ENCODE results near the gene PORCN.
A peak's percentile ranks its signal among the peaks of the same experiment; 100 is the strongest.

PORCN gene

DNA sequence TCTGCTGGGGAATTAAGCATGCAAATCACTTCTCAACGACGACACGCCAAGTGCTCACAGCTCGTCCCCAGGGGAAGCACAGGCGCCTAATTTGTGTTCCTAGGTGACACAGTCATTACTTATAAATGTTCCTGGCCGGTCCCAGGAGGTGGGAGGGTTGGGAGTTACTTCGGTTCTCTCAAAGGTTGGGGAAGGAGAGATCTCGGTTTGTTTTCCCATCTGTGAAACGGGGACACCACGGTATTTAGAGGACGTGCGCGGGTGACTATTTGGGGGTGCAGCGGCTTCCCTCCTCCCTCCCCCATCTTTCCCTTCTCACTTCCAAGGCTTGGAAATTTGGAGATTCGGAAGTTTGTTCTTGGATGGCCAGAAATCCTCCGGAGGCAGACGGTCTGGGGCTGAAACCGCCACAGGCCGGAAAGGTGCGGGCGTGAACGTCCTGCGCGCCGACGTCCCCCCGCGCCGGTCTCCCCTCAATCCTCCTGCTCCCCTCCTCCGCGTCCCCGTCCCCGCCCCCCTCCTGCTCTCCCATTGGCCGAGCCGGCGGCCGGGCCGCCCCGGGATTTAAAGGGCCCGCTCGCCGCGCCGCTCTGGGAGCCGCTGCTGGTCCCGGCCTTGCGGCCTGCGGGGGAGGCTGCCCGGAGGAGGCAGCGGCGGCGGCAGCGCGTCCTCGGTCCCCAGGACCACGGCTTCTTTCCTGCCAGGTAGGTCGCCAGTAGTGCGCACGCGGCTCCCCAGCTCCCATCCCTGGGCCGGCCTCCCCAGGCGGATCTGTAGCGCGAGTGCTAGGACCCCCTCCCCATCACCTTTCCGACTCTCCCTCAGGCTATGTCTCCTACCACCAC lies at the start of gene PORCN:
PORCN (plus strand) TSS at position 593 of the 845 bp plus-strand sequence. CDS start 829 bp downstream, outside the sequence.
- no peak for DNase-seq

GRCh38 chrX:48459483-48459882 lies 49.3 kb upstream of the PORCN start:
- DNase-seq, result no peak

DNA sequence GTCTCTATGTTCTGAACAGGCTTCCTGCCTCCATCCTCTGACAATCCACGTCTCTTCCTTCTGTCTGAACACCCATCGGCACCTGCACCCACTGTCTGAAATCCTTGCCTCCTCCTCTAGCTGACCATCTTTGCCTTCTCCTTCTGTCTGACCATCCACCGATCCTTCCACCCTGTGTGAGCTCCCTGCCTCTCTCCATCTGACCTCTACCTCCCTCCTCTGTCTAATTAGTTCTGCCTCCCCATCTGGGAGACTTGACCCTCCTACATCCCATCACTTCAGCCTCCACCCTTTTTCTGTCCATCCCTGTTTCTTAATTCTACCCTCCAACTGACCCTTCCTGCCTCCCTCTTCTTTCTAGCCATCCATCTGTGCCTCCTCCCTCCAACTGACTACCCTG lies 48.8 kb upstream of the PORCN start:
- DNase-seq, result no peak

- no peak for DNase-seq
These were observed 48.2 kb upstream of the PORCN start for GRCh38 chrX:48460606-48461005.

GRCh38 chrX:48461830-48462229 lies 47.0 kb upstream of the PORCN start:
- no peak for DNase-seq

- DNase-seq, result no peak
These were observed 43.4 kb upstream of the PORCN start for GRCh38 chrX:48465336-48465933.

DNA sequence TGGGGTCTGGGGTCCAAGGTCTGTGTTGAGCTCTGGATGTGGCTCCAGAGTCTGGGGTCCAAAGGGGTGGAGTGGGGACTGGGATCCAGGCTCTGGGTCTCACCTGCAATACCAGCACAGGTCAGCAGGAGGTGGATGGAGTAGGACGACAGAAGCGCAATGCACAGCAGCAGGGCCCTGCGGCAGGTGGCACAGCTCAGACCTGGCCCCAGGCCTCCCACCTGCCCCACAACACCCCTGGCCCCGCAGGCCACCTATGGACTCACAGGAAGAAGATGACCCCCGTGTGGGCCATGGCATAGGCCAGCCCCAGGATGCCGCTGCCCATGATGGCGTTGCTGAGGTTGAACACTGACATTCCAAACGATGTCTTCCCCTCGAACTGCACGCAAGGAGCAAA lies 42.1 kb upstream of the PORCN start:
- DNase-seq, result no peak

GRCh38 chrX:48467281-48467761 lies 41.5 kb upstream of the PORCN start:
- no peak for DNase-seq

- no peak for DNase-seq
These were observed 40.5 kb upstream of the PORCN start for GRCh38 chrX:48468247-48468671.

GRCh38 chrX:48468693-48469691 lies 39.8 kb upstream of the PORCN start:
- DNase-seq, result no peak

DNA sequence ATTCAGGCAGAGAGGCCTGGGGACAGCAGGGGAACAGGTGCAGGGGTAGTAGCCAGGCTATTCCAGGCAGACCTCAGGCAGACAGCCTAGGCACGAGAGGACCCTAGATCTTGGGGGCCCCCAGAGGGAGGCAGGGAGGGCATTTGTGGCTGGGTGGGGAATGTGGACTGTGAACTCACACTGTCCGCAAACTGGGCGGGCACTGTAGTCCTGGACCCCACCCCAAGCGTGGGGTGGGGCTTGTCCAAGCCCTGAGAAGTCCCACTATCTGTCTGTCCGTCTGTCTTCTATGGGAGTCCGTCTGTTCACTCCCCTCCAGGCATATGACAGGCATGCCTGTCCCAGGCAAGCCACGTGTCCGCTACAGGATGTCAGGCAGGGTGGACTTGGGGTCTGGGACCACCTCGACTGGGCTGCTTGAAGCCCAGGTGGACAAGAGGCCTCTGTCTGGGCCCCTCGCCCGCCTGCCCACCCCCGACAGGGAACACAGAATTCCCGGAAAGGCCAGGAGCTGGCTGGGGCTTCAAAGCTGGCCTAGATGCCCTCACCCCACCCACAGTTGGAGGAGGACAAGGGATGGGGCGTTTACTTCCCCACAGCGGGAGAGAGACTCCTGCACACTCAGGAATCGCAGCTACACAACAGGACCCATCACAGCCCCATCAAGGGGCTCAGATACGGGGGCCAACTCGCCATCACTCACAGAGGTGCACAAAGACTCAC lies 38.5 kb upstream of the PORCN start, which contains the start of gene SLC38A5:
SLC38A5 (minus strand) TSS at position 151 of the 723 bp plus-strand sequence. CDS start 2,336 bp downstream, outside the sequence.
- DNase-seq, result no peak

GRCh38 chrX:48470833-48471118 lies 38.0 kb upstream of the PORCN start:
- no peak for DNase-seq

- DNase-seq, result no peak
These were observed 37.3 kb upstream of the PORCN start for GRCh38 chrX:48471504-48471903.

DNA sequence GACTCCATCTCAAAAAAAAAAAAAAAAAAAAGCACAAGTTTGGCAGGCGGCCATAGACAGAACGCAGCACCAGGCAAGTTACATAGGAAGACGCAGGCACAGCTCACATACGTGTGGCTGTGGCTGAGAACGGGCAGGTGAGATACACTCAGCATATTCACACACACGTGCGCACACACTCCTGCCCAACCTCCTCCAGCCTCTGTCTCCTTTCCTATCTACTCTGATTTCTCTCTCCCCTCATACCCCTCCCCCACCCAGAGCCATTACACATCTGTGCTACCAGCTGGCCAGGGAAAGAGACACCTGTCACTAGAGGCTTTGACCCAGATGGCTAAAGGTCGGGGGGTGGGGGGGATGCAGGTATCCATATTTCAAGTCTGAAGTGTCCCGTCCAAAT lies 36.6 kb upstream of the PORCN start:
- no peak for DNase-seq

DNA sequence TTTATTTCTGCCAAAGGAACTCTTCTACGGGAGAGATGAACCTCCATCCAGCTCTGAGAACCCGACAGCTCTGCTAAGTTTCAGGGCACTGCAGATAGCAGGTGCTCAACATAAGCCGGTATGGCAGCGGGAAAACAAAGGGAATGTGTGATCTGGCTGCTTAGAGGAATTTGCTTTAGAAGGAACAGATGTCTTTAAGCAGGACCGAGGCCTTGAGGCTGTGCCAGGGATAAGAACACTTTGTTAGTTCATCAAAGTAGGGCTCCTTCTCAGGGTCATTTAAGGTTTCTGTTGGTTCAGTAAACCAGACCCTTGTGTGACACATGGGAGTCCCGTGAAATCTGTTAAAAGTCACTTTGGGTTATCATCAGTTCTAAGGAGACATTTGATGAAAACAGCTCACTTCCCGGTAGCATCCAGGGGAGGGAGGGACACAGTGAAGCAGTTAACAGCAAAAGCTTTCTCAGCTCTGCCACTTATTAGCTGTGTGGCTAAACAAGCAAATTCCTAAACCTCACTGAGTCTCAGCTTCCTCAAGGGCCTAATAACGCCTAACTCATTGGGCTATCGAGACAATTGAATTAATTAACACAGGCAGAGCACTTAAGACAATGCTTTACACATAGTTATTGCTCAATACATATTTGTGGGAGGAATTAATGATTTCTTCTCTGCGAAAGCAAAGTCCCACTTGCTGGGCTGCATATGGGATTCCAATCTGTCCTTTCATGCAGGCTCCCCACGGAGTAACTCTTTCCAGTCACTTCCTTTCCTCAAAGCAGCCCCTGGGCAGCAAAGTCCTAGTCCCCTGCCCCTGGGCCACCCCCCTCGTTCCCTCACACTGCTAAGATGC lies 35.7 kb upstream of the PORCN start:
- DNase-seq, result no peak

DNA sequence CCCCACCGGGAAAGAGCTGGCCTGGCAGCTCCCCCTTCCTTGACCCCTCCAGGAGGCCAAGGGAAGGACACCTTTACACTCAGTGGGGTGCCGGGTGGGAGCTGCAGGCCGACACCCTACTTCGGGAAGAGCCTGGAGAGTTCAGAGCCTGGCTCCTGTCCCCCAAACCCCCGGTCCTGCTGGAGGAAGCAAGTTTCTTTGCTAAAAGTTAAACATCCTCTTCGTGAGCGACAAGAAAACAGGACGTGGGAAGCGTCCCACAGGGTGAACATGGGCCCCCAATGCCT lies 35.1 kb upstream of the PORCN start:
- no peak for DNase-seq

- no peak for DNase-seq
These were observed 34.7 kb upstream of the PORCN start for GRCh38 chrX:48474127-48474526.

DNA sequence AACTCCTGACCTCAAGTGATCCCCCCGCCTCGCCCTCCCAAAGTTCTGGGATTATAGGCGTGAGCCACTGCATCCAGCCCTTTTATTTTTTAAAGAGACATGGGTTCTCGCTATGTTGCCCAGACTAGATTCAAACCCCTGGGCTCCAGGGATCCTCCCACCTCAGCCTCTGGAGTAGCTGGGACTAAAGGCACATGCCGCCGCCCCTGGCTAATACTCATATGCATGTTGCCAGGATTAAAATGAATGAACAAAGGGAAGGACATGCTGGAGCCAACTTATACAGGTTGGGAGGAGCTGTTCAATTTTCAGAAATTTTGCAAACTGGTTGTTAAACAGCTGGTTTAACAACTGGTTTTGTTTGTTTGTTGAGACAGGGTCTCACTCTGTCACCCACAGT lies 34.2 kb upstream of the PORCN start:
- DNase-seq, result no peak

- DNase-seq, result no peak
These were observed 33.5 kb upstream of the PORCN start for GRCh38 chrX:48475296-48475695.

DNA sequence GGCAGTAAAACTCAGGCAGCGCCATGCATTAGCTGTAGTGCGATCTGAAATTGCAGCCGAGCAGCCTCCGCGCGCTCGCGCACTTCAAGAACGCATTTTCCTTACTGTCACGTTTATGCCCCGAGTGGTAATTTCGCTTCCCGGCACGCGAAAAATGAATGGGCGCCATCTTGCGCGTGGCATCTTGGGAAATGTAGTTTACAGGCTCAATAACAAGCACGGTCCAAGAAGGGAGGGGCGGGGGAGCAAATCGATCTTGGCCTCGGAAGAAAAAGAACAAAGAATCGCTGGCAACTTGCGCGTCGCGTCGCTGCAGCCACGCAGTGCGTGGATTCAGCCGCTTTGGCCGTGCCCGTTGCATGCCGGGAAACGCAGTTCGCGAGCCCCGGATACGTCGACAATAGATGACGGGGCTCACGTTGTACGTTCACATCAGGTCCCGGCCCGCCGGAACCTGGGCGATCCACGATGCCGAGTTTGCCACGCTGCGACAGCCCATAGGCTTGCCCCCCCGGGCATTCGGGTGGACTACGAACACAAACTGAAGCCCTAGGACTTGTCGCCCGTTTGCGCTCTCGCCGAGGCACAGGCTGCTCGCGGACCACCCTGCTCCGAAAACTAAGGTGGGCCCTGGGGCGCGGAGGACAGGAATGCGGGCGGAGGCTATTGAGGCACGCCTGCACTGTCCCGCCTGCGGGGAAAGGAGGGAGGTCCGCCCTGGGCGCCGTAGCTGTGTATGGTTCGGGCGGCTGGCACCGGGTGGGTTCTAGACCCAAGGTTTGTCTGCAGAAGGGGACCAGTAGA lies 32.8 kb upstream of the PORCN start, which contains the start of gene FTSJ1:
FTSJ1 (plus strand) TSS at position 426 of the 804 bp plus-strand sequence. CDS start 1,849 bp downstream, outside the sequence.
- DNase-seq, result peak; percentile 29

DNA sequence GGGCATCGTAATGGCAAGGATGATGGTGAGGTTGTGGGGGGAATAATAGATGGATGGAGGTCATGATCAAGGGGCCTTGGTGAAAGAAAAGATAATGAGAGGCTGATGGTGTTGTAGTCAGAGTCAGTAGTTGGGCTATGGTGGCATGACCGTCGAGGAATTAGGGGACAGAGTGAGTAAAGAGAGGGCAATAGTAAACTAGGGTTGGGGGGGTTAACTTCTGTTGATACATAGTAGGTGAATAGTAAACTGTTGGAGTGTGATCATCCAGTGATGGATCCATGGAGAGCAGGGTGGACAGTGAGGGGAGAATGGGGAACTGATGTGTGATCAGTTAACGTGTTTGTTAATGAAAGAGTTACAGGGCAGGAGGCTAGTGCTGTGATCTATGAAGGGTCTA lies 31.9 kb upstream of the PORCN start:
- DNase-seq, result no peak
